Midbrain (tissue), 1 donor: Measurements from ENCODE around the gene DENND1A.
"Not testable (repeated sequence)": the region's sequence is repeated elsewhere in the genome, so short reads cannot be mapped to it uniquely, and the experiment has no call there.

Source experiments
- DNase-seq: peaks from one replicate; lab custom pipeline; 2025; lab: John Stamatoyannopoulos, UW

Gene DENND1A

GRCh38 chr9:123457583-123457982, 472.3 kb downstream of the DENND1A start:
- no peak for DNase-seq

GRCh38 chr9:123456011-123456410, 473.9 kb downstream of the DENND1A start:
- no peak for DNase-seq

- DNase-seq, result no peak
These were observed 474.7 kb downstream of the DENND1A start for GRCh38 chr9:123455187-123455586.

- DNase-seq, result no peak
These were observed 475.6 kb downstream of the DENND1A start for GRCh38 chr9:123454361-123454760.

- DNase-seq, result peak; percentile 82
These were observed 476.1 kb downstream of the DENND1A start for GRCh38 chr9:123453831-123454321.

- DNase-seq, result no peak
These were observed 476.8 kb downstream of the DENND1A start for GRCh38 chr9:123453076-123453667.

- no peak for DNase-seq
These were observed 478.9 kb downstream of the DENND1A start for GRCh38 chr9:123450996-123451395.

- no peak for DNase-seq
These were observed 479.7 kb downstream of the DENND1A start for GRCh38 chr9:123450098-123450770.

GRCh38 chr9:123447934-123448646, 481.8 kb downstream of the DENND1A start:
- no peak for DNase-seq

- no peak for DNase-seq
These were observed 483.8 kb downstream of the DENND1A start for GRCh38 chr9:123445981-123446610.

GRCh38 chr9:123445116-123445515, 484.8 kb downstream of the DENND1A start:
- no peak for DNase-seq

- DNase-seq, result no peak
These were observed 488.2 kb downstream of the DENND1A start for GRCh38 chr9:123441769-123442168.

- no peak for DNase-seq
These were observed 489.7 kb downstream of the DENND1A start for GRCh38 chr9:123440256-123440655.

GRCh38 chr9:123438821-123439220, 491.1 kb downstream of the DENND1A start:
- no peak for DNase-seq

GRCh38 chr9:123438321-123438720, 491.6 kb downstream of the DENND1A start:
- no peak for DNase-seq

- DNase-seq, result peak; percentile 13
These were observed 492.7 kb downstream of the DENND1A start for GRCh38 chr9:123437201-123437600.

GRCh38 chr9:123435471-123435870, 494.5 kb downstream of the DENND1A start:
- DNase-seq, result no peak

GRCh38 chr9:123434619-123435240, 495.2 kb downstream of the DENND1A start:
- DNase-seq, result no peak

GRCh38 chr9:123432331-123433236, 497.3 kb downstream of the DENND1A start:
- no peak for DNase-seq

GRCh38 chr9:123431581-123431980, 498.3 kb downstream of the DENND1A start:
- no peak for DNase-seq

- not testable (repeated sequence) for DNase-seq
These were observed 501.5 kb downstream of the DENND1A start for GRCh38 chr9:123428450-123428849.
